ENCODE measurements around the gene IFI27. TPM values are rescaled to one million over a fixed set of nuclear protein-coding genes. Genes with fewer than 3 reads are reported as not detected.

The IFI27 gene
- total RNA-seq, 5 donors from 2014 or later (not counting 1 experiment from before 2014, with no cell fraction given), result 1.6 to 6.1 (median 1.8) TPM

DNA sequence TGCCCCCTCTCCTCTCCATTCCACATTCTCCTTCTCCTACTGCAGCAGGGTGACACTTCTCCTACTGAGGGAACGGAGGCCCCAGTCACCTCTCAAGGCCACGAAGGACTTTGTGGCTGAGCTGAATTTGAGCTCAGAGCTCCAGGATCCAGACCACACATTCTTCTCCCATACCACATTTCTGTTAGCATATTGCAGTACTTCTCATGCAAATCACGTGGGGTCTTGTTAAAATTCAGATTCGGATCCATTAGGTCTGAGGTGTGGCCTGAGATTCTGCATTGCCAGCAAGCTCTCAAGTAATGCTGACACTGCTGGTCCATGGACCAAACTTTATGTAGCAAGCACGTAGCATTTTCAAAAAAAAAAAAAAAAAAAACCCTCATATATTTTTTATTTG, 28.5 kb downstream of the IFI27 start:
- Mint-ChIP-seq H3K9me3 (peaks cover 0 to 10% (median 0%) of the 10 kb centered on the region in 3 donors), H3K27ac (no peak overlapping the region), H3K36me3 (no peaks in the 10 kb centered on the region), H3K4me1 (peaks cover 0 to 5% (median 3%) of the 10 kb centered on the region in 3 donors), H3K4me3 (no peak overlapping the region), H3K27me3 (peaks cover 9 to 12% of the 10 kb centered on the region in 2 donors)
- Histone ChIP-seq H3K4me3 (ENCODE audit: control insufficient read depth in 1 of 2, extremely low read depth in 1 of 2, low read length in 1 of 2) (no peak overlapping the region), H3K4me1 (ENCODE audit: control insufficient read depth in 1 of 2, extremely low read depth in 1 of 2, insufficient read depth in 2 of 2, low read length in 2 of 2) (peaks cover 0 to 6% of the 10 kb centered on the region in 2 experiments), H3K27ac (ENCODE audit: low read length) (no peak overlapping the region), H3K27me3 (replicated peaks in 1 of 2; ENCODE audit: control insufficient read depth in 2 of 2, extremely low read depth in 1 of 2, insufficient read depth in 2 of 2, low read length in 1 of 2) (peaks cover 0 to 18% of the 10 kb centered on the region in 2 experiments), H3K9me3 (no peaks in the 10 kb centered on the region), H3K36me3 (ENCODE audit: control insufficient read depth in 2 of 2, extremely low read depth in 1 of 2, insufficient read depth in 1 of 2, low read length in 1 of 2) (no peaks in the 10 kb centered on the region)
- 90% methylated on average over 2 of the region's 5 CpGs for WGBS (ENCODE audit: insufficient coverage)
- DNase-seq (no peak), ATAC-seq (replicated peaks in 1 of 4) (no peak)
- ChIA-PET POLR2A (no interaction called here), CTCF (interaction anchor here in 1 of 2 donors (0.6 kb wide), 1 partner anchor 32 kb away, joined by 3 read pairs; no protein-coding TSS in a partner anchor)

DNA sequence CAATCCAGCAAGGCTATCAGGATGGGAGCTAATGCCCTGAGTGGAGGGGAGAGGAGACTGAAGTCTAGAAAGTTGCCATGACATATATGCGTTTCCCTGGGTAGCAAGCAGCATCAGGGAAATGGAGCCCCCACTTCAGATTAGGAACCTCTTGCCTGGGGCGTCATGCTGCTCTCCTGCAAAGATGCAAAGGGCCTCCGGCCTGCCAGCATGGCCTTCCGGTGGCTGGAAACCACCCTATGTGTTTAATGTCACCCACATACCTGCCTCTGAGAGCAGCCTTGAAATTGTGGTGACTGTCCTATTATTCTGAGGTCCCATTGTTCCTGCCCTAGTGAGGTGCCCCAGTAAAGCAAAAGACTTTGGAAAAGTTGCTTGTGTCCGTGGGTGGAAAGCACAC, 28.9 kb downstream of the IFI27 start:
- H3K27ac Mint-ChIP-seq, result no peak overlapping the region
- peaks cover 0 to 10% (median 0%) of the 10 kb centered on the region in 3 donors for H3K9me3 Mint-ChIP-seq
- H3K4me1 ChIP-seq (ENCODE audit: control insufficient read depth in 1 of 2, extremely low read depth in 1 of 2, insufficient read depth in 2 of 2, low read length in 2 of 2), result peaks cover 0 to 6% of the 10 kb centered on the region in 2 experiments
- peaks cover 0 to 6% (median 3%) of the 10 kb centered on the region in 3 donors for H3K4me1 Mint-ChIP-seq
- peaks cover 9 to 12% of the 10 kb centered on the region in 2 donors for H3K27me3 Mint-ChIP-seq
- CTCF ChIA-PET, result no interaction called here
- H3K27ac ChIP-seq (ENCODE audit: low read length), result no peak overlapping the region
- peaks cover 0 to 18% of the 10 kb centered on the region in 2 experiments for H3K27me3 ChIP-seq (replicated peaks in 1 of 2; ENCODE audit: control insufficient read depth in 2 of 2, extremely low read depth in 1 of 2, insufficient read depth in 2 of 2, low read length in 1 of 2)
- no peak for ATAC-seq (replicated peaks in 1 of 4)
- H3K36me3 Mint-ChIP-seq, result no peaks in the 10 kb centered on the region
- DNase-seq, result no peak
- no peak overlapping the region for H3K4me3 ChIP-seq (ENCODE audit: control insufficient read depth in 1 of 2, extremely low read depth in 1 of 2, low read length in 1 of 2)
- no peaks in the 10 kb centered on the region for H3K9me3 ChIP-seq
- POLR2A ChIA-PET, result no interaction called here
- 81% methylated on average over 4 of the region's 5 CpGs for WGBS (ENCODE audit: insufficient coverage)
- H3K4me3 Mint-ChIP-seq, result no peak overlapping the region
- no peaks in the 10 kb centered on the region for H3K36me3 ChIP-seq (ENCODE audit: control insufficient read depth in 2 of 2, extremely low read depth in 1 of 2, insufficient read depth in 1 of 2, low read length in 1 of 2)

DNA sequence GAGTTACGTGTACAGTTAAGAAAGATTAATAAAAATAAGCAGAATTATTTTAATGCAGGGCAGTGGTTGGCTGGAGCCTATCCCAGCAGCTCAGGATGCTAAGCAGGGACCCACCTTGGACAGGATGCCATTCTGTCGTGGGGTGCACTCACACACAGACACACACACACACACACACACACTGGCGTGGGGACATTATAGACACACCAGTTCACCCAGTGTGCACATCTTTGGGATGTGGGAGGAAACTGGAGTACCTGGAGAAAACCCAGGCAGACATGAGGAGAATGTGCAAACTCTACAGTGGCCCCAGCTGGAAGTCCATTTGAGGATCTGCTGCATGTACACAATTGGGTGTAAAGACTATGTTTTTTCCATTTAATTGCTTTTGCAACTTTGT, 31.7 kb downstream of the IFI27 start:
- CTCF ChIA-PET, result interaction anchor here (0.7 to 2.9 kb wide), 8 partner anchors 10 to 1048 kb away, joined by 3 to 9 read pairs (median 6); no protein-coding TSS in a partner anchor
- H3K4me3 Mint-ChIP-seq, result no peak overlapping the region

DNA sequence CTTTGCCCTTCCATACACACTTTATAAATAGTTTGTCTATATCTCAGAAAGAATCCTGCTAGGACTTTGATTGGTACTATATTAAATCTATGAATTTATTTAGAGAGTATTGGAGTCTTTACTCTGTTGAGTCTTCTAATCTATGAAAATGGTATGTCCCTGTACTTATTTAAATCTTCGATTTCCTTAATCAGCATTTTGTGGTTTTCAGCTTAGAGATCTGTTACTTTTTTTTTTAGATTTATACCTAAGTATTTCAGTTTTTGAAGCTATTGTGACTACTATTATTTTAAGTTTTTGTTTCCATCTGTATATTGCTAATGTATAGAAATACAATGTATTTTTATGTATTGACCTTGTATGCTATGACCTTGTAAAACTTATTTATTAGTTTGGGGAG, 32.3 kb downstream of the IFI27 start:
- POLR2A ChIA-PET, result interaction anchor here in 1 of 2 donors (0.6 kb wide), 1 partner anchor 114 kb away, joined by 3 read pairs; no protein-coding TSS in a partner anchor

More for the DNA sequence above, 31.7 kb downstream of the IFI27 start:
- POLR2A ChIA-PET, result interaction anchor here in 1 of 2 donors (0.6 kb wide), 1 partner anchor 113 kb away, joined by 3 read pairs; no protein-coding TSS in a partner anchor
- DNase-seq (no peak), ATAC-seq (replicated peaks in 1 of 4) (no peak)
- Histone ChIP-seq H3K27ac (ENCODE audit: low read length) (no peak overlapping the region), H3K27me3 (replicated peaks in 1 of 2; ENCODE audit: control insufficient read depth in 2 of 2, extremely low read depth in 1 of 2, insufficient read depth in 2 of 2, low read length in 1 of 2) (peaks cover 0 to 13% of the 10 kb centered on the region in 2 experiments), H3K9me3 (no peaks in the 10 kb centered on the region), H3K36me3 (ENCODE audit: control insufficient read depth in 2 of 2, extremely low read depth in 1 of 2, insufficient read depth in 1 of 2, low read length in 1 of 2) (no peaks in the 10 kb centered on the region), H3K4me3 (ENCODE audit: control insufficient read depth in 1 of 2, extremely low read depth in 1 of 2, low read length in 1 of 2) (no peak overlapping the region), H3K4me1 (ENCODE audit: control insufficient read depth in 1 of 2, extremely low read depth in 1 of 2, insufficient read depth in 2 of 2, low read length in 2 of 2) (peaks cover 0 to 5% of the 10 kb centered on the region in 2 experiments)
- Mint-ChIP-seq H3K36me3 (no peaks in the 10 kb centered on the region), H3K27me3 (peaks cover 3 to 5% of the 10 kb centered on the region in 2 donors), H3K27ac (no peak overlapping the region), H3K4me1 (peaks cover 8 to 17% (median 15%) of the 10 kb centered on the region in 3 donors), H3K9me3 (no peaks in the 10 kb centered on the region)
- WGBS (ENCODE audit: insufficient coverage), result no CpG with 5 or more reads among the region's 3 CpGs

DNA sequence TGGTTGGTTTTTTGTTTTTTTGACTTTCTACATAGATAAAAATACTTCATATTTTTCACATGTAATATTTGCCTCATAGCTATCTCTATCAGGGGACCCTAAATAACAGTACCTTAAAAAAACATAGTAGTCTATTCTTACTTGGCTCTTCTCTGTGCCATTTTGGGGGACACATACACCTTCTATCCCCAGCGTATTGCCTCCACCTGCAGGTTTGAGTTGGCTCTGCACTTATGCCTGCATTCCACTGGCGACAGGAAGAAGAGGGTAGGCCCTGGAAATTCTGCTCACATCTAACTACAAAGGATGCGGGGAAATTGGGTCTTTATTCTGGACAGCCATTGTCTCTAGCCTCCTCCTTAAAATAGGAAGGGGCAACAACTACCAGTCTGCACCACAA, 32.7 kb downstream of the IFI27 start:
- no peaks in the 10 kb centered on the region for H3K36me3 Mint-ChIP-seq
- Histone ChIP-seq H3K4me3 (ENCODE audit: control insufficient read depth in 1 of 2, extremely low read depth in 1 of 2, low read length in 1 of 2) (no peak overlapping the region), H3K9me3 (no peaks in the 10 kb centered on the region), H3K27me3 (replicated peaks in 1 of 2; ENCODE audit: control insufficient read depth in 2 of 2, extremely low read depth in 1 of 2, insufficient read depth in 2 of 2, low read length in 1 of 2) (peaks cover 0 to 11% of the 10 kb centered on the region in 2 experiments), H3K36me3 (ENCODE audit: control insufficient read depth in 2 of 2, extremely low read depth in 1 of 2, insufficient read depth in 1 of 2, low read length in 1 of 2) (no peaks in the 10 kb centered on the region), H3K4me1 (ENCODE audit: control insufficient read depth in 1 of 2, extremely low read depth in 1 of 2, insufficient read depth in 2 of 2, low read length in 2 of 2) (peaks cover 0 to 5% of the 10 kb centered on the region in 2 experiments), H3K27ac (ENCODE audit: low read length) (no peak overlapping the region)
- H3K9me3 Mint-ChIP-seq, result no peaks in the 10 kb centered on the region
- DNase-seq (no peak), ATAC-seq (replicated peaks in 1 of 4) (peak in 1 of 4 experiments; percentile 46)
- no peak overlapping the region for H3K27ac Mint-ChIP-seq
- ChIA-PET POLR2A (no interaction called here), CTCF (interaction anchor here (0.7 to 2.9 kb wide), 5 partner anchors 11 to 1047 kb away, joined by 3 to 9 read pairs (median 6); no protein-coding TSS in a partner anchor)
- WGBS (ENCODE audit: insufficient coverage), result 80% methylated on average over 1 of the region's 3 CpGs
- H3K27me3 Mint-ChIP-seq, result peaks cover 3 to 5% of the 10 kb centered on the region in 2 donors
- no peak overlapping the region for H3K4me3 Mint-ChIP-seq
- peaks cover 8 to 21% (median 19%) of the 10 kb centered on the region in 3 donors for H3K4me1 Mint-ChIP-seq

More for the DNA sequence above, 32.3 kb downstream of the IFI27 start:
- H3K9me3 ChIP-seq, result no peaks in the 10 kb centered on the region
- no CpG with 5 or more reads among the region's 1 CpG for WGBS (ENCODE audit: insufficient coverage)
- CTCF ChIA-PET, result interaction anchor here (0.7 to 2.9 kb wide), 7 partner anchors 10 to 1048 kb away, joined by 3 to 9 read pairs (median 6); no protein-coding TSS in a partner anchor
- Mint-ChIP-seq H3K4me3 (no peak overlapping the region), H3K27me3 (peaks cover 3 to 5% of the 10 kb centered on the region in 2 donors), H3K36me3 (no peaks in the 10 kb centered on the region), H3K9me3 (no peaks in the 10 kb centered on the region), H3K4me1 (peaks cover 8 to 21% (median 19%) of the 10 kb centered on the region in 3 donors), H3K27ac (no peak overlapping the region)
- no peak overlapping the region for H3K4me3 ChIP-seq (ENCODE audit: control insufficient read depth in 1 of 2, extremely low read depth in 1 of 2, low read length in 1 of 2)
- H3K4me1 ChIP-seq (ENCODE audit: control insufficient read depth in 1 of 2, extremely low read depth in 1 of 2, insufficient read depth in 2 of 2, low read length in 2 of 2), result peaks cover 0 to 5% of the 10 kb centered on the region in 2 experiments
- no peaks in the 10 kb centered on the region for H3K36me3 ChIP-seq (ENCODE audit: control insufficient read depth in 2 of 2, extremely low read depth in 1 of 2, insufficient read depth in 1 of 2, low read length in 1 of 2)
- no peak overlapping the region for H3K27ac ChIP-seq (ENCODE audit: low read length)
- peaks cover 0 to 13% of the 10 kb centered on the region in 2 experiments for H3K27me3 ChIP-seq (replicated peaks in 1 of 2; ENCODE audit: control insufficient read depth in 2 of 2, extremely low read depth in 1 of 2, insufficient read depth in 2 of 2, low read length in 1 of 2)
- DNase-seq (no peak), ATAC-seq (replicated peaks in 1 of 4) (no peak)

DNA sequence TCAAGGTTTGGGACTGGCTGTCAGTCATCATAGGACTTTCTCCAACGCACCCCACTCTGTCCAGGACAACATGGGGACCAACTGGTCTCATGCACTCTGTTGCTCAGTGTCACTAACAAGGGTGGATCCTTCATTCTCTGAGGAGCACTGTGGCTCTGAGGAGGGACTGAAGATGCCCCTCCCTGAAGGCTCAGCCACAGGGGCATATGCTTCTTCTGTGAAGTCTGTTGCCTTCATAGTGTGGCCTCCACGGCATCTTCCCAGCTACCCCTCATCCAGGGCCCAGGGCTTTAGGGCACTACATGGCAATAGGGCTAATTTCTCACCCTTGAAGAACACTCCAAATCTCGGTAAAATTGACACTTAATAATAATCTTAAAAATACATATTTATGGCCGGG, 33.2 kb downstream of the IFI27 start:
- CTCF ChIA-PET, result no interaction called here
- H3K27ac Mint-ChIP-seq, result no peak overlapping the region
- H3K36me3 Mint-ChIP-seq, result no peaks in the 10 kb centered on the region
- no peaks in the 10 kb centered on the region for H3K36me3 ChIP-seq (ENCODE audit: control insufficient read depth in 2 of 2, extremely low read depth in 1 of 2, insufficient read depth in 1 of 2, low read length in 1 of 2)
- ATAC-seq (replicated peaks in 1 of 4) (no peak), DNase-seq (no peak)
- peaks cover 0 to 5% of the 10 kb centered on the region in 2 experiments for H3K4me1 ChIP-seq (ENCODE audit: control insufficient read depth in 1 of 2, extremely low read depth in 1 of 2, insufficient read depth in 2 of 2, low read length in 2 of 2)
- WGBS (ENCODE audit: insufficient coverage), result 100% methylated on average over 1 of the region's 4 CpGs
- H3K4me1 Mint-ChIP-seq, result peaks cover 8 to 21% (median 19%) of the 10 kb centered on the region in 3 donors
- no peak overlapping the region for H3K4me3 ChIP-seq (ENCODE audit: control insufficient read depth in 1 of 2, extremely low read depth in 1 of 2, low read length in 1 of 2)
- peaks cover 3 to 5% of the 10 kb centered on the region in 2 donors for H3K27me3 Mint-ChIP-seq
- no peaks in the 10 kb centered on the region for H3K9me3 ChIP-seq
- H3K4me3 Mint-ChIP-seq, result no peak overlapping the region
- POLR2A ChIA-PET, result no interaction called here
- no peak overlapping the region for H3K27ac ChIP-seq (ENCODE audit: low read length)
- H3K9me3 Mint-ChIP-seq, result no peaks in the 10 kb centered on the region
- peaks cover 0 to 8% of the 10 kb centered on the region in 2 experiments for H3K27me3 ChIP-seq (replicated peaks in 1 of 2; ENCODE audit: control insufficient read depth in 2 of 2, extremely low read depth in 1 of 2, insufficient read depth in 2 of 2, low read length in 1 of 2)
